ENCODE results near the gene TMEM108.

Gene TMEM108

GRCh38 chr3:133396906-133397305, 358.7 kb downstream of the TMEM108 start:
- no peak overlapping the region for H3K27ac ChIP-seq (ENCODE audit: low read depth, low read length, poor library complexity, severe bottlenecking)
- H3K79me2 ChIP-seq (ENCODE audit: insufficient read depth, low read length), result no peaks in the 10 kb centered on the region
- no peak overlapping the region for H3K4me2 ChIP-seq (ENCODE audit: low read length)
- no peaks in the 10 kb centered on the region for H3F3A ChIP-seq (ENCODE audit: insufficient read depth, low read length)
- no peak overlapping the region for H3K4me3 ChIP-seq (ENCODE audit: low read depth, low read length, poor library complexity, severe bottlenecking)
- no peaks in the 10 kb centered on the region for H3K9me2 ChIP-seq (ENCODE audit: low read depth, low read length)
- H3K9me3 ChIP-seq (ENCODE audit: low read length), result no peaks in the 10 kb centered on the region
- TF ChIP-seq CTCF (IDR thresholded peaks at IDR 0.05; ENCODE audit: low read length) (no peak), EZH2 (IDR thresholded peaks at IDR 0.05; ENCODE audit: borderline replicate concordance, low read length) (no peak)
- peaks cover 4% of the 10 kb centered on the region; the same call in 1 of the 2 replicates for H3K36me3 ChIP-seq (ENCODE audit: insufficient read depth, low read length)
- no peaks in the 10 kb centered on the region for H4K20me1 ChIP-seq (ENCODE audit: insufficient read depth, low read length)
- H3K4me1 ChIP-seq (ENCODE audit: insufficient read depth, low read length, severe bottlenecking), result no peaks in the 10 kb centered on the region
- H2AFZ ChIP-seq (ENCODE audit: low read length), result no peak overlapping the region
- no peak overlapping the region for H3K9ac ChIP-seq (ENCODE audit: low read length)
- H3K27me3 ChIP-seq (ENCODE audit: insufficient read depth, low read length), result no peaks in the 10 kb centered on the region

GRCh38 chr3:133400006-133400515, 361.9 kb downstream of the TMEM108 start, which contains the start of gene BFSP2:
Gene BFSP2, plus strand, starts transcription at chr3:133400056. Its CDS starts 28 bp downstream, at chr3:133400084.
- Histone ChIP-seq H3F3A (ENCODE audit: insufficient read depth, low read length) (no peaks in the 10 kb centered on the region), H3K27ac (ENCODE audit: low read depth, low read length, poor library complexity, severe bottlenecking) (no peak within 1 kb of the TSS), H3K4me1 (ENCODE audit: insufficient read depth, low read length, severe bottlenecking) (no peaks in the 10 kb centered on the region), H3K9me3 (ENCODE audit: low read length) (no peaks in the 10 kb centered on the region), H4K20me1 (ENCODE audit: insufficient read depth, low read length) (no peaks in the 10 kb centered on the region), H3K79me2 (ENCODE audit: insufficient read depth, low read length) (no peaks in the 10 kb centered on the region), H2AFZ (ENCODE audit: low read length) (no peak within 1 kb of the TSS), H3K27me3 (ENCODE audit: insufficient read depth, low read length) (no peaks in the 10 kb centered on the region), H3K36me3 (ENCODE audit: insufficient read depth, low read length) (no peaks in the 10 kb centered on the region), H3K9me2 (ENCODE audit: low read depth, low read length) (no peaks in the 10 kb centered on the region), H3K9ac (ENCODE audit: low read length) (no peak within 1 kb of the TSS), H3K4me2 (ENCODE audit: low read length) (no peak within 1 kb of the TSS), H3K4me3 (ENCODE audit: low read depth, low read length, poor library complexity, severe bottlenecking) (no peak within 1 kb of the TSS)
- TF ChIP-seq EZH2 (IDR thresholded peaks at IDR 0.05; ENCODE audit: borderline replicate concordance, low read length) (no peak), CTCF (IDR thresholded peaks at IDR 0.05; ENCODE audit: low read length) (no peak)

GRCh38 chr3:133401374-133402135, 363.4 kb downstream of the TMEM108 start:
- Histone ChIP-seq H3K4me3 (ENCODE audit: low read depth, low read length, poor library complexity, severe bottlenecking) (no peak overlapping the region), H4K20me1 (ENCODE audit: insufficient read depth, low read length) (no peaks in the 10 kb centered on the region), H3K79me2 (ENCODE audit: insufficient read depth, low read length) (no peaks in the 10 kb centered on the region), H3K9ac (ENCODE audit: low read length) (no peak overlapping the region), H3K9me3 (ENCODE audit: low read length) (no peaks in the 10 kb centered on the region), H3K27ac (ENCODE audit: low read depth, low read length, poor library complexity, severe bottlenecking) (no peak overlapping the region), H2AFZ (ENCODE audit: low read length) (no peak overlapping the region), H3F3A (ENCODE audit: insufficient read depth, low read length) (no peaks in the 10 kb centered on the region), H3K4me1 (ENCODE audit: insufficient read depth, low read length, severe bottlenecking) (no peaks in the 10 kb centered on the region), H3K27me3 (ENCODE audit: insufficient read depth, low read length) (no peaks in the 10 kb centered on the region), H3K36me3 (ENCODE audit: insufficient read depth, low read length) (no peaks in the 10 kb centered on the region), H3K9me2 (ENCODE audit: low read depth, low read length) (no peaks in the 10 kb centered on the region), H3K4me2 (ENCODE audit: low read length) (no peak overlapping the region)
- no peak for TF ChIP-seq CTCF (IDR thresholded peaks at IDR 0.05; ENCODE audit: low read length)
- TF ChIP-seq EZH2 (IDR thresholded peaks at IDR 0.05; ENCODE audit: borderline replicate concordance, low read length), result no peak

Data from OCI-LY1 (cell line).